NCI-H1105 treated with DMSO at 0.1 percent for 48 hours (cell line): ENCODE data around the gene ZNF587.
"Not testable (repeated sequence)": the region's sequence is repeated elsewhere in the genome, so short reads cannot be mapped to it uniquely, and the experiment has no call there.

Experiments used
- DNase-seq: peaks from one replicate; lab custom pipeline; 2025; lab: John Stamatoyannopoulos, UW

Gene ZNF587

DNA sequence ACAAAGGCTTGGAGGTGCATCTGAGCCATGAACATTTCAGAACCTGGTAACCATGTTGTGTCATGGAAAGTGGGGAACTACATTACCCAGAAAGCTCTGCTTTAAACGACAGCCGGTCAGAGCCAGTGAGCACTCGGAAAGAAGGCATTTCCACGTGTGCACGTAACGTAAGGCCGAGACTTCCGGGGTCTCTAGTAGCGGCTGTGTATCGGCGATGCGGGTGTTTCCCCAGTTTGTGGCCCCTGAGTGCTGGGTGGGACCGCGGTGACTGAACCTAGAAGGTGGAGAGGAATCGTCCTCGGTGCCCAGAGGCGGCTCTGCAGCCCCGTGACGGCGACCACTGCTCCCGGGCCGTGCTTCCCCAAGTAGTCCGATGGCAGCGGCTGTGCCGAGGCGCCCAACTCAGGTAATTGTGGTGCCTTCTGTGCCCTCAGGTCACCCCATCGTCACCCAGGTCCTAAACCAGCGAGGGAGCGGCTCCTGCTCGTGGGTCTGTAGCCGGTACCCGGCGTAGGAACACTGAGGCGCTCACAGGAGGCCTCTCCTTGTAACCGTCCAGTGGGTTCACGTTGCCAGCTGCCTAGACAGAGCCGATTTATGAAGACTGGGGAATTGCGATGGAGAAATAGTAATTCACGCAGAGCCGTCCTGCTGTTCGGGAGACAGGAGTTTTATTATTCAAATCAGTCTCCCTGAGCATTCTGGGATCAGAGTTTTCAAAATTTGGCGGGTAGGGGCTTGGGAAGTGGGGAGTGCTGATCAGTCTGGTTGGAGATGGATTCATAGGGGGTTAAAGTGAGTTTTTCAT is at the start of gene ZNF587:
ZNF587 (plus strand) TSS at position 194 of the 808 bp plus-strand sequence; CDS start at position 374, 180 bp downstream.
- peak; percentile 89 for DNase-seq

DNA sequence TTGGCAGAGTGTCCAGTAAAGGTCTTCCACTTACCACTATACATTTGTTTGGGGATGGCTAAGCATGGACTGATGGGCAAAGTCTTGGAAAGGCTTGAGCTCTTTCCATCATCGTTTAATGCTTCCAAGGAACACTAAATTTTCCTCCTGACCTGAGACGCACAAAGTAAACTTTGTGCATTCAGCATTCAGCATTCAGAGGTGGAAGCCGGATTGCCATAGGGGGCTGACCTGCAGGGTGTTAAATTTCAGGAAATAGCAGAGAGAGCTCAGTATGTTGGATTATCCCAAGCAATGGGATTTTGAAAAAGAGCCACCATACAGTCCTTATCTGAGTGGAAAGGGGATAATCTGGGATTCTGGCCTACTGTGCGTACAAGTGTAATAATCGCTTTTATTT is 49.0 kb upstream of the ZNF587 start:
- DNase-seq: no peak

DNA sequence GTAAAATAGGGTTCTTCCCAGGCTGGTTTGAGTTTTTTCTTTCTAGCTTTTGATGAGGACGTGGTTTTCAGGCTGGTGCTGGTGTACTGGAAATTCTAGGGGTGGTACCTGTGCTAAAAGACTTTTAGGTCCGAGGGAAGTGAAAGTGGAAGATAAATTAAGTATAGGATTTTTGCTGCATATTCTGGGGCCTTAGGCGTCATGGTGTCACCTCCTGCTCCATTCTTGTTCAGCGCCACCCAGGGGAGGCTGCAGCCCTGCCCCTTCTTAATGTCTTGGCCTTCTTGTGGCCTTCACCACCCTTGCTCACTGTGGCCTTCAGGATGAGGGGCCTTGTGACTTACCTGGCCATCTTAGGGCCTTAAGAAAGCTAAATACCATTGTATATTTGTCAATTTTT is 47.4 kb upstream of the ZNF587 start:
- DNase-seq: no peak

DNA sequence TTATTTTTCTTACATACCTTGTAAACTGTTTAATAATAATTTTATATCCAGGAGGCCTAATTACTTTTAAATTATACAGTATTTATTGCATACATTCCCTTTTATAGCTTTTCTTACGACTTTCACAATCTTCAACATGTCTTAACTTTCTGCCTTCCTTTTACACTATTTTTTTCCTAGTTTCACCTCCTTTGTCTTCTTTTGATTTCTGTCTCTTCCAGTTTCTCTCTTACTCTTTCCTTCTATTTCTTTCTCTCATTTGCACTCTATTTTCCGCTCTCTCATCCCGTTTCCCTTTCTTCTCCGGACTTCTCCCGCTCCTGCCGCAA is 46.4 kb upstream of the ZNF587 start:
- peak; percentile 46 for DNase-seq

DNA sequence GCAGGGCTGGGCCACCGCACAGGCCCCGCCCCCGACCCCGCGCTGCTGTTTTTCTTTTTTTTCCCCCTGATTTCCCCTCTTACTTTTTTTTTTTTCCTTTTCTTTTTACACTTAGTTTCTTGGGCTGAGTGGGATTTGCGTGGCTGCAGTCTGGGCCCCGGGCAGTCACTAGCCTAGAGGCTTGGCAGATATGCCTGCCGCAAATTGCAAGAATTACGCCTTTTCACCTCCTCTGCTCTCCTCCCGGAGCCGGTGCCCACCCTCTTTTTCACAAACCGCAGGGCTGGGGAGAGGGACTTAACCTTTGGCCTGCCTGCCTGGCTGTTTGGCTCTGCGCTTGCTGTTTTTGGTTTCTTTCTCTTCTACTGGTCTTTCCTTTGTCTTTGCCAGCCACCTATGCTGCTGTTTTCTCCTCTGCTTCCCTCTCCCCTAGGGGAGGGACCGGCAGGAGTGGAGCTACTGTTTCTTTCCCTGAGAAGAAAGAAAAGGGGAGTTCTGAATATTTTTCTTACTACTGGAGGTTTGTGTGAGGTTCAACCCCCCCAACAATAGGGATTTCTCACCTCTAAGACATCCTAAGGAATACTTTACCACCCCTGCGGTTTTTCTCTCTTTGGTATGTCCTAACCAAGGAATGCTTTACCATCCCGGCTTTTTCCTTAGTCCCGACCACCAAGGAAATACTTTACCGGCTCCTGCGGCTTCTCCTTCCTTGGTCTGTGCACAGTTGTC is 45.9 kb upstream of the ZNF587 start:
- DNase-seq: peak; percentile 46

DNA sequence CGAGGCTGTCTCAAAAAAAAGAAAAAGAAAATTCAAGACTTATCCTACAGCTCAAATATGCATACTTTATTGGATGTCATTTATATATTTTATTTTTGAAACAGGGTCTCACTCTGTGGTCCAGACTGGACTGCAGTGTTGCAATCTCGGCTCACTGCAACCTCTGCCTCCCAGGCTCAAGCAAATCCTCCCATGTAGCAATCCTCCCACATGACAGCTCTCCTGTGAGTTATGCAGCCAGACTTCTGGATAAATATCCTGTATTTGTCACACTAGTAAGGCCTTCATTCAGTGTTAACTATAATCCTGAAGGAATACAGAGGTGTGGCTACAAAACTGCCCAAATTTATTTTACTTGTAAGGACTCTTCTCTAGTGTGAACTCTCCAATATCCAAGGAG is 42.1 kb upstream of the ZNF587 start:
- no peak for DNase-seq

DNA sequence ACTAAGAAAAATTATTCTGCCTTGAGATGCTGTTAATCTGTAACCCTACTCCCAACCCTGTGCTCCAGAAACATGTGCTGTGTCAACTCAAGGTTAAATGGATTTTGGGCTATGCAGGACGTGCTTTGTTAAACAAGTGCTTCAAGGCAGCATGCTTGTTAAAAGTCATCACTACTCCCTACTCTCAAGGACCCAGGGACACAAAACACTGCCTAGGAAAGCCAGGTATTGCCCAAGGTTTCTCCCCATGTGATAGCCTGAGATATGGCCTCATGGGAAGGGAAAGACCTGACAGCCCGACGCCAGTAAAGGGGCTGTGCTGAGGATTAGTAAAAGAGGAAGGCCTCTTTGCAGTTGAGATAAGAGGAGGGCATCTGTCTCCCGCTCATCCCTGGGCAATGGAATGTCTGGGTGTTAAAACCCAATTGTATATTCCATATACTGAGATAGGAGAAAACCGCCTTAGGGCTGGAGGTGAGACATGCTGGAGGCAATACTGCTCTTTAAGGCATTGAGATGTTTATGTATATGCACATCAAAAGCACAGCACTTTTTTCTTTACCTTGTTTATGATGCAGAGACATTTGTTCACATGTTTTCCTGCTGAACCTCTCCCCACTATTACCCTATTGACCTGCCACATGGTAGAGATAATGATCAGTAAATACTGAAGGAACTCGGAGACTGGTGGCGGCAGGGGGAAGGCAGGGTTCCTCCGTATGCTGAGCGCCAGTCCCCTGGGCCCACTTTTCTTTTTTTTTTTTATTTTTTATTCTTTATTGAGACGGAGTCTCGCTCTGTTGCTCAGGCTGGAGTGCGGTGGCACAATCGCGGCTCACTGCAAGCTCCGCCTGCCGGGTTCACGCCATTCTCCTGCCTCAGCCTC is 39.0 kb upstream of the ZNF587 start:
- DNase-seq: not testable (repeated sequence)

DNA sequence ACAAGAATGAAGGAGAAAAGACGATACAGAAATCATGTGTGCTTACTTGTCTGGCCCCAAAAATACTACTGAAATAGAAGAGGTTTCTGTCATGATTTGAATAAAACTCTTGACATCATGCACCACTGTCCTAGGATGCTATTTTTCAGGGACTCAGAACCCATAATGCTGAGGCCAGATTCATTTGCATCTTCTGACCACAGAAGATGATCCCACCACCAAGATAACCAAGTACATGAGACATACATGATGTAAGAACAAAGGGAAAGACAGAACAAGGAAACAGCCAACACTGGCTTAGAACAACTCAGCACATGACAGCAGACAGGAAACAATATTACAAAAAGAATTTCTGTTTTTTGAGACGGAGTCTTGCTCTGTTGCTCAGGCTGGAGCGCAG is 37.4 kb upstream of the ZNF587 start:
- no peak for DNase-seq

DNA sequence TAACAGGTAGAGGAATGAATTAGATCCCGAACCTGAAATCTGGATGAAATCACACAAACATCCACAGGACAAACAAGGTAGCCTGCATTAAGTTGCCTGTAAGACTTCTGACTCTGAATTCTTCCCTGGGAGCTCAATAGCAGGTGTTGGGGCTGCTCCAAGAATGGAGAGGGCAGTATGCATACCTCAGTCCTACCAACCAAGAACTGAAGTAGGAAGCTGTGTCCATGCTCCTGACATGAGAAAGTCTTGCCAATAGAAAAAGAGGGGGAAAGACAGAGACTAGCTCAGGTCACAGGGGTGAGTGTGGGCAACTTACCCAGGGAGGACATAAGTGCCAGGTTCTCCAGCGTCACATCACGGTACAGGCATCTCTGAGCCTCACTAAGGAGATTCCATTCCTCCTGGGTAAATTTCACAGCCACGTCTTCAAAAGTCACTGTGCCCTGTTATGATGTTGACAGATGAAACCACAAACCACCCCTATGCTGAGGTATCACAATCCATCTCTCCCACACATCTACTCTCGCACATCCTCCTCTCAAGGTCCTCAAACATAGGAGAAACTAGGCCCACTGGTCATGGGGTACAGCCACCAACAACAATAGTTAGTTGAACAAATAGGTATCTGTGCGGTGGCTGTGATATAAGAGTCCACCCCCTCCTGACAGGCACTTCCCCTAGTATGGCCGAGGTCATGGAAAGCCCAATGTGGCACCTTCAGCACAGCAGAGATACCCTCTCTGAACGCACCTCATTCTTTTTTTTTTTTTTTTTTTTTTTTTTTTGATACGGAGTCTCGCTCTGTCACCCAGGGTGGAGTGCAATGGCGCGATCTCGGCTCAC is 36.5 kb upstream of the ZNF587 start:
- not testable (repeated sequence) for DNase-seq

DNA sequence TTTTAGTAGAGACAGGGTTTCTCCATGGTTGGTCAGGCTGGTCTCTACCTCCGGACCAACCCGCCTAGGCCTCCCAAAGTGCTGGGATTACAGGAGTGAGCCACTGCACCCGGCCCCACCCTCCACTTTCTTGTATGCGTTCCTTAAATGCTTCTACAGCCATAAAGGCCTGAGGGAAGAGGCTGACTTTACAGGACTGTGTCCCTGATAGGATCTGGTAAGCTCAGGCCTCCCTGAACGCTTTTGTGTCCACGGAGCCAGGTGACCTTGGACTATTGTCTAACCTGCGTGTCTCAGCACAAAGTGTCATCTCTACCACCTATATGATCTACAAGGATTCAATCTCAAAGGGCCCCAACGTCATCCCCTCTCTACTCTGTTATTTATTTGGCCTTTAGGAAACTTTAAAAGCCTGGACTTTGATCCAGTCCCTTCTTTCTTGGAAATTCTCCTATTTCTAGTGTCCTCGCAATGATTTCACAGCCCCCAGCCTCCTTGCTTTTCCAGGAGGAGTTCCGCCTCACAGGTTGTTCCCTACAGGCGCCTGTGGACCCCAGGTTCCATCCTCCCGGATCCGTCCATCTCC is 35.6 kb upstream of the ZNF587 start:
- no peak for DNase-seq

DNA sequence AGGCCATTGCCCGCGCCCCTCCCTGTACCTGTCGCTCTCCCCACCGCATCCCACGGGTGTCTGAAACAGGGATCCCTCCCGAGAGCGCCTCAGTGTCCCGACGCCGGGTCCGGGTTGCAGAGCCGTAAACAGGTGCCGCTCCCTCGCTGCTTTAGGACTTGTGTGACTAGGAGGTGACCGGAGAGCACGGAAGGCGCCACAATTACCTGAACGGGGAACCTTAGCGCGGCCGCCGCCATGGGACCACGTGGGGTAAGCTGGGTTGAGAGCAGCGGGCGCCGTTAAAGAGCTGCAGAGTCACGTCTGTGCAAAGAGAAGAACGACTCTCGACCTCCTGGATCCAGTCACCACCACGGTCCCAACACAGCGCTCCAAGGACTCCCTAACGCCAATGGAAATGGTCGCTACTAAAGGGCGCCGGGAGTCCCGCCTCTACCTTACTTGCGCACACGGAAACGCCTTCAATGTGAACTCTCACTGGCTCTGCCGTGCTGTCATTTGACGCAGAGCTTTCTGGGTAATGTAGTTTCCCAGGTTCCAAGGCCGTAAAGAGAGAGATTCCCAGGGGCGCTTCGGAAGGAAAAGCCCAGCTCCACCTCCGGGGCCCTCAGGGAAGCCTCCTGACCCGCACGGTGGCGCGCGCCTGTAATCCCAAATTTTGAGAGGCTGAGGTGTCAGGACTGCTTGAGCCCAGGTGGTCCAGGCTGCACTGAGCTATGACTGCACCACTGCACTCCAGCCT is 35.0 kb upstream of the ZNF587 start, which contains the start of gene ZNF552:
ZNF552 (minus strand) TSS at position 409 of the 742 bp plus-strand sequence; CDS start at position 239, 170 bp downstream.
- peak; percentile 96 for DNase-seq

DNA sequence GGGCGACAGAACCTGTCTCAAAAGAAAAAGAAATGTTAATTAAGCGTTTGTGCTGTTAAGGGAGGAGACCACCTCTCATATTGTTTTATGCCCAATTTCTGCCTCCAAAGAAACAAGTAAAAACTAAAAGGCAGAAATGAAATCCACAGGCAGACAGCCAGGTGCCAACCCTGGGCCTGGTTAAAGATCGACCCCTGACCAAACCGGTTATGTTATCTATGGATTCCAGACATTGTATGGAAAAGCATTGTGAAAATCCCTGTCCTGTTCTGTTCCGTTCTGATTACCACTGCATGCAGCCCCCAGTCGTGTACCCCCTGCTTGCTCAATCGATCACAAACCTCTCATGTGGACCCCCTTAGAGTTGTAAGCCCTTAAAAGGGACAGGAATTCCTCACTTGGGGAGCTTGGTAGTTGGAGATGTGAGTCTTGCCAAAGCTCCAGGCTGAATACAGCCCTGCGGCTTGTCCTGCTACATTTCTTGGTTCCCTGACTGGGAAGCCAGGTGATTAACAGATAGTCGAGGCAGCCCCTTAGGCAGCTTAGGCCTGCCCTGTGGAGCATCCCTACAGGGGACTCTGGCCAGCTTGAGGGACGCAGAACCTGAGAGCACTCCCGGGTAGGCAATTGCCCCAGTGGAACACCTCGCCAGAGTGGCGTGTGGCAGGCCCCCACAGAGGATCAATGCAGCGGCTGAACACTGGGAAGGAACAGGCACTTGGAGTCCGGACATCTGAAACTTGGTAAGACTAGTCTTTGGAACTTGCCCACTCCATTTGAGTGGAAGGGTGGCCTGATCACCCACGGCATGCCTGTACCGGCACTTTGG is 34.2 kb upstream of the ZNF587 start:
- no peak for DNase-seq

DNA sequence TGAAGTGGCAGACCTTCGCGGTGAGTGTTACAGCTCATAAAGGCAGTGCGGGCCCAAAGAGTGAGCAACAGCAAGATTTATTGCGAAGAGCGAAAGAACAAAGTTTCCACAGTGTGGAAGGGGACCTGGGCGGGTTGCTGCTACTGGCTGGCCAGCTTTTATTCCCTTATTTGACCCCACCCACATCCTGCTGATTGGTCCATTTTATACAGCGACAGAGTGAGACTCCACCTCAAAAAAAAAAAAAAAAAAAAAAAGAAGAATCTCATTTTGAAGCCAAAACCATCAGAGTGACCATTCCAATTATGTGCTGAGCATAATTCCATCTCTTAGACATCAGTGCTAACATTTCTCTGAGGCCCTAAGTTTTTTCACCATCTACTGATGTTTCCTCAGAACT is 33.0 kb upstream of the ZNF587 start:
- DNase-seq: no peak

DNA sequence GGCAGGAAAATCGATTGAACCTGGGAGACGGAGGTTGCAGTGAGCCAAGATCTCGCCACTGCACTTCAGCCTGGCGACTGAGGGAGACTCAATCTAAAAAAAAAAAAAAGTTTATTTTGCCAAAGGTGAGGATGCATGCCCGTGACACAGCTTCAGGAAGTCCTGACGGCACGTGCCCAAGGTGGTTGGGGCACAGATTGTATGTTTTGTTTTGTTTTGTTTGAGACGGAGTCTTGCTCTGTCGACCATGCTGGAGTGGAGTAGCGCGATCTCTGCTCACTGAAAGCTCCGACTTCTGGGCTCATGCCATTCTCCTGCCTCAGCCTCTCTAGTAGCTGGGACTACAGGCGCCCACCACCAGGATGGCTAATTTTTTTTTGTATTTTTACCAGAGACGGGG is 31.7 kb upstream of the ZNF587 start:
- DNase-seq: no peak

DNA sequence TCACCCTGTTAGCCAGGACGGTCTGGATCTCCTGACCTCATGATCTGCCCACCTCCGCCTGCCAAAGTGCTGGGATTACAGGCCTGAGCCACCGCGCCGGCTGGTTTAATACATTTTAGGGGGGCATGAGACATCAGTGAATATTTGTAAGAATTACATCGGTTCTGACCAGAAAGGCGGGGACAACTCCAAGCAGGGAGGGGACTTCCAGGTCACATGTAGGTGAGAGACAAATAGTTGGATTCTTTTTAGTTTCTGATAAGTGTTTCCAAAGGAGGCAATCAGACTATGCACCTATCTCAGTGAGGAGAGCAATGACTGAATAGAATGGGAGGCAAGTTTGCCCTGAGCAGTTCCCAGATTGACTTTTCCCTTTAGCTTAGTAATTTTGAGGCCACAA is 31.3 kb upstream of the ZNF587 start:
- no peak for DNase-seq

DNA sequence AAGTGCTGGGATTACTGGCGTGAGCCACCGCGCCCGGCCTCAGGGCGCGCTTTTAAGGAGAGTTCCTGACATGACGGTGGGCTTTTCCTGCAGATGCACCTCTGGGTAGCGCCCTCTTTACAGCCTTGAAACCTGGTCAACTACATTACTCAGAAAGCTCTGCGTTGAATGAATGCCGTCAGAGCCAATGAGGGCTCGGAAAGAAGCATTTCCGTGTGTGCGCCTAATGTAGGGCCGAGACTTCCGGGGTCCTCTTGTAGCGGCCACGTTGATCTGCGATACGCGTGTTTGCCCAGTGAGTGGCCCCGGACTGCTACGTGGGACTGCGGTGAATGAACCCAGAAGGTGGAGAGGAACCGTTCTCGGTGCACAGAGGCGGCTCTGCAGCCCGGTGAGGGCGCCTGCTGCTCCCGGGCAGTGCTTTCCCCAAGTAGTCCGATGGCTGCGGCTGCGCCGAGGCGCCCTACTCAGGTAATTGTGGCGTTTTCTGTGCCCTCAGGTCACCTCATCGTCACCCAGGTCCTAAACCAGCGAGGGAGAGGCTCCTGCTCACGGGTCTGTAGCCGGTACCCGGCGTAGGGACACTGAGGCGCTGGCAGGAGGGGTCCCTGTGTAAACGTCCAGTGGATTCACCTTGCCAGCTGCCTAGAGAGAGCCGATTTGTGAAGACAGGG is 30.0 kb upstream of the ZNF587 start:
- peak; percentile 96 for DNase-seq

DNA sequence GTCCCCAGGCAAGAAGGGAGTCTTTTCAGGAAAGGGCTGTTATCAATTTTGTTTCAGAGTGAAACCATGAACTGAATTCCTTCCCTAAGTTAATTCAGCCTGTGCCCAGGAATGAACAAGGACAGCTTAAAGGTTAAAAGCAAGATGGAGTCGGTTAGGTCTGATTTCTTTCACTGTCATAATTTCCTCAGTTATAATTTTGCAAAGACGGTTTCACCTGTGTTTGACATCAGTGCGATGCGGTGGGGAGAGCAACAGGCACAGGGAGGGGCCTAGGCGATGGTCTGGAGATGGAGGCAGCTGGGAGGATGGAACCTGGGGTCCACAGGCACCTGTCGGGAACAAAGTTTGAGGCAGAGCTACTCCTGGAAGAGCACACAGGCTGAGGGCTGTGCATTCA is 29.1 kb upstream of the ZNF587 start:
- no peak for DNase-seq

DNA sequence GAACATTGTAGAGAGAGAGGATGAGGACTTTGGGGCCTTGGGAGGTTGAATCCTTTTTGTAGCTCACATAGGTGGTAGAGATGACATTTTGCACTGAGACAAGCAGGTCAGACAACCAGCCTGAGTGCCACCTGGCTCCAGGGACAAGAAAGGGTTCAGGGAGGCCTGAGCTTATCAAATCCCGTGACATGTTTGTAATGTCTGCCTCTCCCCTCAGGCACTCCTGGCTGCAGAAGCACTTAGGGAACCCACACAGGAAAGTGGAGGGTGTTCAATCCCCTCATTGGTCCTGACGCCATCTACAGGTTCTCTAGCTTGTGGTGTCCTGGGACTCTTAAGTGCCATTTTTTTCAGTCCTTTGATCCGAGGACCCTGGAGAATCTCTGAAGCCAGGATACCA is 28.6 kb upstream of the ZNF587 start:
- not testable (repeated sequence) for DNase-seq

DNA sequence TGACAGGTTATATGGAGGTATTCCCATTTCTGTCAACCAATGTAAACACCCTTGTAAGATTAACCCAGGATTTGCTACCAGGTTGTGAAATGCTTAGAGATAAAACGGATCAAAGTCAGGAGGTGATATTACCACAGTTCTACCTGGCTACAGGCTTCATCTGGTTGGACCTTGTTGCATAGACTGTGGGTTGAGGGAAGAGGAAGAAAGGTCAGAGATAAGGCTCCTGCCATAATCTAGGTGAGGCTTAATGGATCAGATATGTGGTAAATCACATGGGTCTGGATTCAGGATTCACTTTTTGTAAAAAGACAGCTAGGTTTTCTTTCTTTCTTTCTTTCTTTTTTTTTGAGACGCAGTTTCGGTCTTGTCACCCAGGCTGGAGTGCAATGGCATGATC is 28.2 kb upstream of the ZNF587 start:
- not testable (repeated sequence) for DNase-seq
